ENCODE results near the gene COBLL1.
"Not testable (repeated sequence)": the region's sequence is repeated elsewhere in the genome, so short reads cannot be mapped to it uniquely, and the experiment has no call there.

The COBLL1 gene

DNA sequence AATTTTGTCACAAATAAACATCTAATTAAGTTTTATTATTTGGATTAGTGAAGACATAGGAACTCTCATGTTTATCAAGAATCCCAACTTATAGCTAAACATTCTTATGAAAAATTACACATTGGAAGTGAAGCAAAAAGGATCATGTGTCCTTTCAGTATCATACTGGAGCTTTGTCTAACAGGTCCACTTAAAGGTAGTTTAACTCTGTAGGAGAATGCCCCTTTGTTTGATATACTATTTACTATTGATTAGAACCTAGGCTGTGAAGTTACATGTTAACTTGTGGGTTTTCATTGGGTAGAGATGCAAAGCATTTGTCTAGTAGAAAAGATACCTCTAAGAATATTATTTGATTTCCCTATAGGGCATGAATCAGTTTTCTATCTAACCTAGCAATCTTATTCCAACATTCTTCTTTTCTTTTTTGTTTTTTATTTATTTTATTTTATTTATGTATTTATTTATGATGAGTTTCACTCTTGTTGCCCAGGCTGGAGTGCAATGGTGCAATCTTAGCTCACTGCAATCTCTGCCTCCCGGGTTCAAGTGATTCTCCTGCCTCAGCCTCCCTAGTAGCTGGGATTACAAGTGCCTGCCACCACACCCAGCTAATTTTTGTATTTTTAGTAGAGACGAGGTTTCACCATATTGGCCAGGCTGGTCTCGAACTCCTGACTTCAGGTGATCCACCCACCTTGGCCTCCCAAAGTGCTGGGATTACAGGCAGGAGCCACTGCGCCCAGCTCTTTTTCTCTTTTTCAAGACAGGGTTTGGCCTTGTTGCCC is 18.5 kb upstream of the COBLL1 start:
- not testable (repeated sequence) for DNase-seq (ENCODE audit: low read depth)

- DNase-seq (ENCODE audit: low read depth), result no peak
These were observed 17.7 kb upstream of the COBLL1 start for GRCh38 chr2:164859251-164859818.

DNA sequence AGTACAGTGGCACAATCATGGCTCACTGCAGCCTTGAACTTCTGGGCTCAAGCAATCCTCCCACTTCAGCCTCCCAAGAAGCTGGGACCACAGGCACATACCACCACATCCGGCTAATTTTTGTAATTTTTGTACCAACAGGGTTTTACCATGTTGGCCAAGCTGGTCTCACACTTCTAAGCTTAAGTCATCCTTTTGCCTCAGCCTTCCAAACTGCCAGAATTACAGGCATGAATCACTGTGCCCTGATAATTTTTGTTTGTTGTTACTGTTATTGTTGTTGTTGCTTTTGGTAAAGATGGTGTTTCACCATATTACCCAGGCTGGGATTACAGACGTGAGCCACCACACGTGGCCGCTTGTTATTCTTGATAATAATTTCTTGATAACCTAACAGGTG is 10.5 kb upstream of the COBLL1 start:
- DNase-seq (ENCODE audit: low read depth), result no peak

GRCh38 chr2:164850235-164850634 is 8.6 kb upstream of the COBLL1 start:
- no peak for DNase-seq (ENCODE audit: low read depth)

- DNase-seq (ENCODE audit: low read depth), result no peak
These were observed 7.9 kb upstream of the COBLL1 start for GRCh38 chr2:164849506-164849905.

GRCh38 chr2:164847981-164848741 is 6.5 kb upstream of the COBLL1 start:
- DNase-seq (ENCODE audit: low read depth), result no peak

GRCh38 chr2:164847291-164847690 is 5.7 kb upstream of the COBLL1 start:
- no peak for DNase-seq (ENCODE audit: low read depth)

- DNase-seq (ENCODE audit: low read depth), result no peak
These were observed 4.7 kb upstream of the COBLL1 start for GRCh38 chr2:164846276-164846675.

GRCh38 chr2:164843346-164843911 is 1.8 kb upstream of the COBLL1 start:
- no peak for DNase-seq (ENCODE audit: low read depth)

DNA sequence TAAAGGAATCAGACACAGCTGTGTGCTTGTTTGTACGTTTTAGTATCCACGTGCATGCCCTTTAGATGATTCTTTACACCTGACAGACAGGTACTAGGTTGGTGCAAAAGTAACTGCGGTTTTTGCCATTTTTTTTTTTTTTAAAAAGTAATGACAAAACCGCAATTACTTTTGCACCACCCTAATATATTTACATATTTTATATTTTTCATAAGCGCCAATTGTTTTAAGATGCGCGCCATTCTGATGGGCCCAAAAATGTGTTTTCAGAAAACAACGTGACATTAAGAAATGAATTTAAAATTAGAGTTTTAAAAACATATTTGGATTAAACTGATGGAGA is 972 bp upstream of the COBLL1 start:
- DNase-seq (ENCODE audit: low read depth), result no peak

- DNase-seq (ENCODE audit: low read depth), result no peak
These were observed 499 bp downstream of the COBLL1 start for GRCh38 chr2:164840930-164841718.

DNA sequence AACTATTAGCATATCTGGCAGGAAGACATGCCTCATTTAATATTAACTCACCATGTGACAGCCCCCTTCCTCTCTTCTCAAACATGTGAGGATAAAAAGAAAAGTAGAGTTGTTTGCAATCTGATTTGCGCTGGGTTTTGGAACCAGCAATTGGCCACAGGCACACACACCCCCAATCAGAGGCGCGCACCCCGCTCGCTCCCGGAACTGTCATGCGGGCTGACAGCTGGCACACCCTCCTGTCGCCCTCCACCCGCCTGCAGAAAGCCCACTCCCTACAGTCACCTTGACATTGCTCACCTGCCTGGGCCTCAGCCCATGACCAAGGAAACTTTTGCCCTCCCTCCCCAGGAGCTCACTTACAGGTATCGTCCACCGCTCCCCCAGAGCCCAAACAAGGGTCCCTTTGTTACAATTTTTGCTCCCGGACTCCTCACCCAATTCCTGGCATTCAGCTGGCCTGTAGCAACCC is 1.1 kb downstream of the COBLL1 start:
- no peak for DNase-seq (ENCODE audit: low read depth)

DNA sequence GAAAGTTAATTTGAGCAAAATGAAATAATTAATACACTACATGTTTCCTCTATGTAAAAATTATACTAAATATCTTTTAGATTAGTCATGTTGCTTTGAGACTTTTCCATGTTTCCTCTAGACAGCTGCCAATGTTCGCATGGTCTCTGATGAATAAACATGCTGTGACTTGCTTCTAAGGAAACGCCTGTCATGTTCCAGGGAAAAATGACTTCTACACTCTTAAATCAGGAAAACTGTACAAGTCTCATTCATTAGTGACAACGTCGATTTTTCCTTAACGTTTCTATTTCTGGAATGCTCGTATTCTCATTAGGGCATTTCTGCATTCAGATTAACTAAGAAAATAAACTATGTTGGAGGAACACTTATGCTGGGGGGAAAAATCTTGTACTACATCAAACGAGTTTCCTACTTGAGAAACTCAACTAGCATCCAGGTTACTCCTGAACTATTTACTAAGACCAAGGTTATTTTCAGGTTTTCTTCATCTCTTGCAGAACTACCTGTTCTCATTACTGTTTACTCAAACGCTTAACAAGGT is 1.6 kb downstream of the COBLL1 start:
- DNase-seq (ENCODE audit: low read depth), result no peak

- no peak for DNase-seq (ENCODE audit: low read depth)
These were observed 3.8 kb downstream of the COBLL1 start for GRCh38 chr2:164837807-164838206.

GRCh38 chr2:164836907-164837306 is 4.7 kb downstream of the COBLL1 start:
- DNase-seq (ENCODE audit: low read depth), result no peak

DNA sequence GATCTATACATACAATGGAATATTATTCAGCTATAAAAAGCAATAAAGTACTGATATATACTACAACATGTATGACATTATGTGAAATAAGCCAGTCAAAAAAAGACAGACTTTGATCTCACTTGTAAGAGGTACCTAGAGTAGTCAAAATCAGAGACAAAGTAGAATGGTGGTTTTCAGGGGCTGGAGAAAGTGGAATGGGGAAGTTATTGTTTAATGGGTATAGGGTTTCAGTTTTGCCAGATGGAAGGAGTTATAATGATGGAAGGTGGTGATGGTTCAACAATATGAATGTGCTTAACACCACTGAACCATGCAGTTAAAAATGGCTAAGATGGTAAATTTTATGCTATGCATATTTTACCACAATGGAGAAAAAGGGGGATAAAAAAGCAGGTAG is 6.3 kb downstream of the COBLL1 start:
- no peak for DNase-seq (ENCODE audit: low read depth)

GRCh38 chr2:164831887-164832286 is 9.7 kb downstream of the COBLL1 start:
- DNase-seq (ENCODE audit: low read depth), result no peak

DNA sequence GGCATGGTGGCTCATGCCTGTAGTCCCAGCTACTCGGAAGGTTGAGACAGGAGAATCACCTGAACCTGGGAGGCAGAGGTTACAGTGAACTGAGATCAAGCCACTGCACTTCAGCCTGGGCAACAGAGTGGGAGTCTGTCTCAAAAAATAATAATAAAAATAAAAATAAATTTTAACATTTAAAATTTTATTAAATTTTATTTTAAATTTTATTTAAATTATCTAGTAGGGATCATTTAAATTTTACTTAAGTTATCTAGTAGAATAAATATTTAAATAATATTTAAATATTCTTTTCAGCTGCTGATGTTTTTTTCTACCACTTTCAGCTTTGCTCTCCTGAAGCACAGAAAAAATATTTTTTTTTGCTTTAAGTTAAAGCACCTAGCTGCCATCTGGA is 10.4 kb downstream of the COBLL1 start:
- DNase-seq (ENCODE audit: low read depth), result no peak

DNA sequence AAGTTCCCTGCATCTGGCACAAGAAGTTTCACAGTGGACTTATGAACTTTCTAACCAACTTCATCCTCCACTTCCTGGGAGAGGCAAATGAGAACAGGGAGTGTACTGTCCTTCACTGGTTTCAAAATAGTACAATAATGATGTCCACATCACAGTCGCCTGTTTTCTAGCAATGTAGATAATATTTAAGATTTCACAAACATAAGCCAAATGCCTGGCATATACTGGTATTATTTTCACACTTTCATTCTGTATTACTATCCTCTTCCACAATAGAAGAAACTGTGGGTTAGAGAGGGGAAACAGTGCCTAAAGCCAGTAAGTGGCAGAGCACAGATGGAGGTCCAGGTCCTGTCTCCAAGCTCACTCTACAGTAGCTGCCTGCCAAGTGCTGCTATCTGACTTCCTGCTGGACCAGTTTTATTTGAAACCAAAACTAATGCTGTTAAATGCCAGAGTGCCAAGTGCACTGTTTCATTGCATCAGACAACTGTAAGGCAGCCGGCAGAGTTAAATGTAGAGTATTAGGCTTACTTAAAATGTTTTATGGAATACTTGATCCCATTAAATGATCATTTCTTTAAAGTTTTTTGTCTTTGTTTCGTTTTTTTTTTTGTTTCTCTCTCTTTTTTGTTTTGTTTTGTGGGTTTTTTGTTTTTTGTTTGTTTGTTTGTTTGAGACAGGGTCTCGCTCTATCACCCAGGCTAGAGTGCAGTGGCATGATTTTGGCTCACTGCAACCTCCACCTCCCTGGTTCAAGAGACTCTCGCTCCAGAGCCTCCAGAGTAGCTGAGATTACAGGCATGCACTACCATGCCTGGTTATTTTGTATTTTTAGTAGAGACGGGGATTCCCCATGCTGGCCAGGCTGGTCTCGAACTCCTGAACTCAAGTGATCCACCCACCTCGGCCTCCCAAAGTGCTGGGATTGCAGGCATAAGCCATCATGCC is 15.1 kb downstream of the COBLL1 start:
- no peak for DNase-seq (ENCODE audit: low read depth)

DNA sequence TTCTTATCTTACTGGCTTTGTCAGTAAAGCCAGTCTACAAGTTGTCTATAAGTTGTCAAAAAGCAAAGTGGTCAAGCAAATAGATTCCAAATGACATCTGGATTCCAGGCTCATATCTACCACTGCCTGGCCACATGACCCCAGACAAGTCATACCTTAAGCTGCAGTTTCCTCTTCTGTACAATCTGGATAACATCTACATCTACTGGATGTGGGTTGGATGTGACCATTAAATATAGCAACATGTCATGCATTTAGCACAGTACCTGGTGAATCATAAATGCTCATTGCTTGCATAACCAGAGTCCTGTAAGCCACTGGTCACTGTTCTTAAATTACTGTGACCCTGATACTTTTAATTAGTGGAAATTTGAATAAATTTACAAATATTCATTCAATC is 16.8 kb downstream of the COBLL1 start:
- no peak for DNase-seq (ENCODE audit: low read depth)

DNA sequence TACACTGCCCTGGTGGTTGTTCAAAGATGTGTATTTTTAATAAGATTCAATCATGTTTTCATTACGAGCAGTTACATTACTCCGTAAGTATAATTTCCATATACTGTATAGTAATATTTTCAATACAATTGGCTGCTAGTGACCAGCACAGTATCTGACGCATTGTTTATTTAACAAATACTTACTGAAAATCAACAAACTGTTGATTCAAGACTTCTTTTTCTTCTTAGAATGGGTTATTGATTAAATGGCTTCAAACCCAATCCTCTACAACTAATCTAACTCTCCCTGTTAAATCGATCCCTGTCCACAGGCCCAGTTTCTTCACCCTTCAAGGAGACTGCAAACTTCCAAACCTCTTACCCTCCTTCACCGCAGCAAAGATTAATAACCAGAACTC is 18.5 kb downstream of the COBLL1 start:
- no peak for DNase-seq (ENCODE audit: low read depth)

Data from T-helper 22 cell (primary cell).